GM19240 (cell line): ENCODE measurements around the gene CD81.
"Not testable (repeated sequence)": the region's sequence is repeated elsewhere in the genome, so short reads cannot be mapped to it uniquely, and the experiment has no call there.

Source experiments
- DNase-seq: peaks from one replicate; pipeline ENCODE4 v3.0.0; 2011; ENCODE audit warnings: low spot score; ENCODE audit not compliant: insufficient read length

Gene CD81

DNA sequence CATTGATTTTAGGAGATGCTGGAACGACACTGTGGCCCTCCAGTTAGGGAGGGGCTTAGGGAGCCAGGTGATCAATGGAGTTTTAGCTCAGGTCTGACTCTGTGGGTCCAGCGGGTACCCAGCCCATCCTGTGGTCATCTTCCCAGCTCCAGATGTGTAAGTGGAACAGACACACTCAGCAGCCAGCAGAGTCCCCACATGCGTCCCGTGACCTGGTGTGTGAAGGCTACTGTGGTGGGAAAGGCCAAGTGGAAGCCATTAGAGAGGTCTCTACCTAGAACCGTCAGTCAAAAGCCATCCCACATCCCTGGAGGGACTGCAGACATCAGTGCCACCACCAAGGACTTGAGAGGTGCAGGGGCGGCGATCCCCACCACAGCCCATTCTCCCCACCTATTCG lies 19.9 kb upstream of the CD81 start:
- no peak for DNase-seq

GRCh38 chr11:2357651-2358050 lies 19.5 kb upstream of the CD81 start:
- DNase-seq: not testable (repeated sequence)

- no peak for DNase-seq
These were observed 18.2 kb upstream of the CD81 start for GRCh38 chr11:2358754-2359442.

DNA sequence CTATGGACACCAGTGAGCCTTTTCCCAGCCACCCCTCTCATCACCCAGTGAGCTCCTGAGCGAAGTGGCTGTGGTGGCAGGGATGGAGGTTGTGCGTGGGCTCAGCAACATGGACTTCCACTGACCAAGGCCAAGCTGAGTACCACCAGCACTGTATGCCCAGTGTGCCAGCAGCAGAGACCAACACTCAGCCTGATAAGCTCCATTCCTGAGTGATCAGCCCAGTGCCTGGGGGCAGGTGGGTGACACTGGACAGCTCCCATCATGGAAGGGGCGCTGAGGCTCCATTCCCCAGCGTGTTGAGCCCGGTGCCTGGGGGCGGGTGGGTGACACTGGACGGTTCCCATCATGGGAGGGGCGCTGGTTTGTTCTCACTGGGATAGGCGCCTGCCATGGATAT lies 17.6 kb upstream of the CD81 start:
- DNase-seq: no peak

GRCh38 chr11:2360081-2360642 lies 16.9 kb upstream of the CD81 start:
- no peak for DNase-seq

DNA sequence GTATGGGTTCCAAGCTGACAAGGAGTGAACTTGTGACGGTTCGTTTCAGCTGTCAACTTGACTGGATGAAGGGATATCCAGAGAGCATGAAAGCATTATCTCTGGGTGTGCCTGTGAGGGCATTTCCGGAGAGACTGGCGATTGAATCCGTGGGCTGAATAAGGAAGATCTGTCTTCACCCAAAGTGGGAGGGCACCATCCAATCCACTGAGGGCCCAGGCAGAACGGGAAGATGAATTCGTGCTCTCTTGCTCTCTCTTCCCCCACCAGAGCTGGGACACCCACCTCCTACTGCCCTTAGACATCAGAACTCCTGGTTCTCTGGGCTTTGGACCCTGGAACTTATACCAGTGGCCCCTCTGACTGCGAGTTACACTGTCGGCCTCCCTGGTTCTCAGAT lies 15.5 kb upstream of the CD81 start:
- no peak for DNase-seq

DNA sequence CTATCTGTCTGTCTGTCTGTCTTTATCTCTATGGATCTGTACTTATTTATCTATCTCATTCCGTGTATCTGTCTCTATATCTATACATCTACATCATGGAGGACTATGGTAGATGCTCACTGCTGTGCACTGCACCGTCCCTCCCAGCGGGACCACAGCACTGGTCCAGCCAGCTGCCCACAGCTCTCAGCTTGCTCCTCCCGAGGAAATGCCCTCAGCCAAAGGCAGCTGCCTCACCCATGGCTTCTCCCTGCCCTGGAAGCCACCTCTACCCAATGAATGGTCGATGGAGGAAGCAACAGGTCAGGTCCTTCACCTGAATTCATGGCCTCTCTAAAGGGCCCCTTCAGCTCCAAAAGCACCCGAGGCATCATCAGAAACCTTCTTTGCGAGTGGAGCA lies 14.7 kb upstream of the CD81 start:
- no peak for DNase-seq

DNA sequence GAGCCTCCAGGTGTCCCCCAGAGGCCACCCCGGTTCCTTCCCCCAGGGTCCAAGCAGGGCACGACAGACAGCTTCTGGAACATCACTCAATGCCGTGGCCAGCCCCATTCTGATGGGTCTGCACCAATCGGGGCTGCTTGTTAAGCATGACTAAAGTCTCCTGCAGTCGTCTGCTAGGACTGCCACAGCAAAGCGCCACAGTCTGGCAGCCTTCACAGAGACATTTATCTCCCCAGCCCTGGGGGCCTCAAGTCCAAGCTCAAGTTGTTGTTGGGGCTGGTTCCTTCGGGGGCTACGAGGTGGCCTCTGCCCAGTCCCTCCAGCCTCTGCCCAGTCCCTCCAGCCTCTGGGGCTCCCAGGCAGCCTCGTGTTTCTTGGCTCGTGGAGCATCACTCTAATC lies 14.0 kb upstream of the CD81 start:
- DNase-seq: no peak

DNA sequence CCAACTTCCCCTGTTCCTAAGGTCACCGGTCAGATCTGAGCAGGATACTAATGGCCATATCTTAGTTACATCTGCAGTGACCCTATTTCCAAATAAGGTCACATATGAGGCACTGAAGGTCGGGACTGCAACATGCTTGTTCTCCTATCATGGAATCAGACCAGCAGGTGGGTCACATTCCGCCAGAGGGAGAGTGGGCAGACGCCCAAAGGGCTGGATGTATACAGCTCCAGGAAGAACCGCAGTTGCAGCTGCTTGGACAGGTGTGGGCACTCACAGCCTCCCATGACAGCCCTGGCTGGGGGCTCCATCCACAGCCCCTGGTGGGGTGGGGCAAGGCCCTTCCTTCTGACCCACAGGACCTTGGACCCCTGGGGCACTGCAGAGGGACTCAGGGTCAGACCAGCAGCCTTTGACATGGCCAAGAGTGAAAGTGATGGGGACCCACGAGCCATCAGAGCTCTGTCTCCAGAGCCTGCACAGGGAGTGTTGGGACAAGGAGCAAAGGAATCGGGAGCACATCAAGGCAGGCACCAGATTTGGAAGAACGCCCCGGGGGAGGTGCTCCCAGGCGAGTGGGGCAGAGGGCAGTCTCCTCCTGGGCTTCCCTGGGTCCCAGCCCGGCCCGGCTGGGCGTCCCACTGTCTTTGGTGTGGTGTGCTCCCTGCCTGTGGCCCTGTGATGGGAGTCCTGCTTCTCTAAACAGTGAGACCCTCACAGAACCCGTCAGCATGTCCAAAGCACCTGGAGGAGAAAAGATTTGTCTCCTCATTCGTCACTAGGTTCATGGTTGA lies 13.3 kb upstream of the CD81 start:
- DNase-seq: no peak

DNA sequence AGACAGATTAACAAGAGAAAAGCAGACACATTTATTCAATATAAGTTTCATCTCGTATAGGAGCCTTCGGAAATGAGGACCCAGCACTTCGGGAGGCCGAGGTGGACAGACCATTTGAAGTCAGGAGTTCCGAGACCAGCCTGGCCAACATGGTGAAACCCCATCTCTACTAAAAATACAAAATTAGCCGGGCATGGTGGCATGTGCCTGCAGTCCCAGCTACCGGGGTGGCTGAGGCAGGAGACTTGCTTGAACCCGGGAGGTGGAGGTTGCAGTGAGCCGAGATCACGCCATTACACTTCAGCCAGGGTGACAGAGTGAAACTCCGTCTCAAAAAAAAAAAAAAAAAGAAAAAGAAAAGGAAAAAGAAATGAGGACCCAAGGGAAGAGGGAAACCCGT lies 12.7 kb upstream of the CD81 start:
- DNase-seq: not testable (repeated sequence)

DNA sequence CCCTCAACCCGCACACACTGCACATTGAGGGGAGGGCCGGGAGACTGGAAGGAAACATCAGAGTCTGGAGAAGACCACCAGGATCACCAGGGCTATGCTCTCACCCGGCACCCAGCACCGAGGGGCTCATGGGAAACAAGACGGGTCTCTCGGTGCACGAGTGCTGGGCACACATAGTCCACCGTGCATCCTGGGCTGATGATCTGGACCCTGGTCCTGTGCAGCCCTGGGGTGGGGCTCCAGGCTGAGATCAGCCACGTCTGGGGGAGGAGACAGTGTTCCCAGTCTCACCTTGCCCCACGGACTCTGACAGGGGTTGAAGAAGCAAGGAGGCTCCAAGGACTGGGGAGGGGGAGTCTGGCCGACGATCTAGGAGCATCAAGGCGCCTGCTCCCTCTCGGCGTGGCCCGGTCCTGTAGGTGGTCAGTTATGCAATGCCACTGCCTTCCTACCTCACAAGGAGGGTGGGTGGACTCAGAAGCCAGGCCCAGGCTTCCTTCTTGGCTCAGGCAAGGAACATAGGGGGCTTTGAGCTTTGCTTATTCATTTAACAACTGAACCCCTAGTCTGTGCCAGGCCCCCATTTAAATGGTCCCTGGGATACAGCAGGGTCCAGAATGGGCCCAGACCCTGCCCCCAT lies 11.4 kb upstream of the CD81 start:
- no peak for DNase-seq

DNA sequence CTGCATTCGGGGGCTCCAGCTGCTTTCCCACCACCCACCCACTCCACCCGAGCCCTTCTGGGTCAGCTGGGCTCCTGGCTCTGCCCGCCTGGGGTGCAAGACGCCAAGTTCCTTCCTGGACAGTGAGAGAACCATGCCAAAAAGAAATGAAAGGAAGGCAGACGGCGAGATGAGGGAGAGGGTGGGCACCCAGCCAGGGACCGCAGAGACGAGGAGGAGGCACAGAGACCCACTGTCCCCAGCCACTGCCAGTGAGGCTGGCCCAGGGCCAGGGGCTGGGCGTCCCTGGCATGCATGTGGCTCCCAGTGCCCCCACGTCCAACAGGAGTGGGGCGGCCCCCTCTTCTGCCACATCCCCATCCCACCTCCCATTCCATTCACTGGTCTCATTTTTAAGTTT lies 10.8 kb upstream of the CD81 start:
- no peak for DNase-seq

- DNase-seq: no peak
These were observed 10.4 kb upstream of the CD81 start for GRCh38 chr11:2366733-2367132.

- DNase-seq: no peak
These were observed 9.6 kb upstream of the CD81 start for GRCh38 chr11:2367266-2368160.

DNA sequence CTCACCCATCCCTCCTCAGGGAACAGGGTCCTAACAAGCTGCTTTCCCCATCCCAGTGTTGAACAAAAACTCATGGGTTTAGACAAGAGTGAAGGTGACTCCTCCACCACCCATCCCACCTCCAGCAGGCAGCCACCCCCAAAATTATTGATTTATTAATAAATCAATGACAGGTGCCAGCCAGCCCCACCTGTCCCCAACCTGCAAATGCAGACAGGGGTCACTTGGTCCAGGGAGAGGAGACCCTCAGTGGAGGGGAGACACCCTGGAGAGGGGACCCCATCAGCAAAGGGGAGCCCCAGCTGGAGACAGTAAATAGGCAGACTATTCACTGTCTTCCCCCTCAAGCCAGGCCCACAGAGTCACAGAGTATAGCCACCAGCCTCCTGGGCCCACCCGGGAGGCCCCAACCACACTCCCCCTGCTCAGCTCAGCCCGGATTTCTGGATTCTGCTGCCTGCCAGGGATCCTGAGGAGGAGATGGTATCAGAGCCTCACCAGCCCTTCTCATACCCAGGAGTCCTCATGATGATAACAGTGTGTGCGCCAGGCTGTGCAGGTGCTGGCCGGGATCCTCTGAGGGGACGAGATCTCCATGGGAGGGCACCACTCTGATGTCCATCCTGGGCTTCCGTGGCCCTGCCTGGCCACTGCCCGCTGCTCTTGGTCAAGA lies 8.8 kb upstream of the CD81 start:
- no peak for DNase-seq

GRCh38 chr11:2368851-2369180 lies 8.3 kb upstream of the CD81 start:
- no peak for DNase-seq

DNA sequence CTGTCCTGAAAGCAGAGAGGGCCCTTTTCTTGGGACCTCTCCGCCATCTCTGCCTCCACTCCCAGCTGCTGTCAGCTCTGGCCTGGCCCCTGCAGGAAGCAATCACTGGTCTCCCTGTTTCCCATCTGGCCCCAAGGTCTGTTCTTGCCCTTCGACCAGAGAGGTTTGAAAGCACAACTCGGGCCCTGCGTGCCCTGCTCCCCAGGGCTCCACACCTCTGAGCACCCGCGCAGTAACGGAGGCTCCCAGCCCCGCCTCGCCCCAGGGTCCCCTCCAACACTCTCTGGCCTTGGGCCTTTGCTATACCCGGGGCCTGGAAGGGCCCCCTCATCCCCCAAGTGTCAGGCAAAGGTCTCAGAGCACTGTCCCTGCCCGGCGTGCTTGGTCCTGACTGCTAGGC lies 7.8 kb upstream of the CD81 start:
- DNase-seq: no peak

- no peak for DNase-seq
These were observed 7.2 kb upstream of the CD81 start for GRCh38 chr11:2369896-2370295.

GRCh38 chr11:2374456-2375201 lies 2.5 kb upstream of the CD81 start:
- no peak for DNase-seq

GRCh38 chr11:2375341-2375853 lies 1.7 kb upstream of the CD81 start:
- DNase-seq: no peak
